ENCODE measurements around the gene CYBC1.

Gene CYBC1

GRCh38 chr17:82468692-82469091, 18.1 kb upstream of the CYBC1 start:
- H3K9me2 ChIP-seq (ENCODE audit: low read depth, low read length), result no peaks in the 10 kb centered on the region
- no peak overlapping the region for H2AFZ ChIP-seq (ENCODE audit: low read length)
- no peaks in the 10 kb centered on the region for H3K9me3 ChIP-seq (ENCODE audit: low read length)
- H3K9ac ChIP-seq (ENCODE audit: low read length), result no peak overlapping the region
- no peaks in the 10 kb centered on the region for H3K4me1 ChIP-seq (ENCODE audit: insufficient read depth, low read length, severe bottlenecking)
- no peak overlapping the region for H3K27ac ChIP-seq (ENCODE audit: low read depth, low read length, poor library complexity, severe bottlenecking)
- H4K20me1 ChIP-seq (ENCODE audit: insufficient read depth, low read length), result no peaks in the 10 kb centered on the region
- H3K4me2 ChIP-seq (ENCODE audit: low read length), result no peak overlapping the region
- no peak overlapping the region for H3K4me3 ChIP-seq (ENCODE audit: low read depth, low read length, poor library complexity, severe bottlenecking)
- no peaks in the 10 kb centered on the region for H3K27me3 ChIP-seq (ENCODE audit: insufficient read depth, low read length)
- no peaks in the 10 kb centered on the region for H3K79me2 ChIP-seq (ENCODE audit: insufficient read depth, low read length)
- TF ChIP-seq EZH2 (IDR thresholded peaks at IDR 0.05; ENCODE audit: borderline replicate concordance, low read length) (no peak), CTCF (IDR thresholded peaks at IDR 0.05; ENCODE audit: low read length) (no peak)
- H3K36me3 ChIP-seq (ENCODE audit: insufficient read depth, low read length), result peaks cover 76% of the 10 kb centered on the region
- H3F3A ChIP-seq (ENCODE audit: insufficient read depth, low read length), result no peaks in the 10 kb centered on the region

GRCh38 chr17:82465023-82465603, 14.6 kb upstream of the CYBC1 start:
- Histone ChIP-seq H3K9me3 (ENCODE audit: low read length) (no peaks in the 10 kb centered on the region), H3K4me2 (ENCODE audit: low read length) (no peak overlapping the region), H3K79me2 (ENCODE audit: insufficient read depth, low read length) (no peaks in the 10 kb centered on the region), H3K4me1 (ENCODE audit: insufficient read depth, low read length, severe bottlenecking) (no peaks in the 10 kb centered on the region), H3K9me2 (ENCODE audit: low read depth, low read length) (no peaks in the 10 kb centered on the region), H3K36me3 (ENCODE audit: insufficient read depth, low read length) (peaks cover 97% of the 10 kb centered on the region), H3K27me3 (ENCODE audit: insufficient read depth, low read length) (no peaks in the 10 kb centered on the region), H4K20me1 (ENCODE audit: insufficient read depth, low read length) (no peaks in the 10 kb centered on the region), H3K9ac (ENCODE audit: low read length) (no peak overlapping the region), H3K27ac (ENCODE audit: low read depth, low read length, poor library complexity, severe bottlenecking) (no peak overlapping the region), H2AFZ (ENCODE audit: low read length) (no peak overlapping the region), H3K4me3 (ENCODE audit: low read depth, low read length, poor library complexity, severe bottlenecking) (no peak overlapping the region), H3F3A (ENCODE audit: insufficient read depth, low read length) (no peaks in the 10 kb centered on the region)
- TF ChIP-seq CTCF (IDR thresholded peaks at IDR 0.05; ENCODE audit: low read length), result no peak
- TF ChIP-seq EZH2 (IDR thresholded peaks at IDR 0.05; ENCODE audit: borderline replicate concordance, low read length), result no peak

- H2AFZ ChIP-seq (ENCODE audit: low read length), result no peak overlapping the region
- no peaks in the 10 kb centered on the region for H4K20me1 ChIP-seq (ENCODE audit: insufficient read depth, low read length)
- no peak for TF ChIP-seq EZH2 (IDR thresholded peaks at IDR 0.05; ENCODE audit: borderline replicate concordance, low read length)
- no peak for TF ChIP-seq CTCF (IDR thresholded peaks at IDR 0.05; ENCODE audit: low read length)
- no peaks in the 10 kb centered on the region for H3K9me3 ChIP-seq (ENCODE audit: low read length)
- no peaks in the 10 kb centered on the region for H3F3A ChIP-seq (ENCODE audit: insufficient read depth, low read length)
- no peak overlapping the region for H3K27ac ChIP-seq (ENCODE audit: low read depth, low read length, poor library complexity, severe bottlenecking)
- peaks cover 3% of the 10 kb centered on the region for H3K4me1 ChIP-seq (ENCODE audit: insufficient read depth, low read length, severe bottlenecking)
- no peak overlapping the region for H3K9ac ChIP-seq (ENCODE audit: low read length)
- H3K9me2 ChIP-seq (ENCODE audit: low read depth, low read length), result no peaks in the 10 kb centered on the region
- H3K4me3 ChIP-seq (ENCODE audit: low read depth, low read length, poor library complexity, severe bottlenecking), result no peak overlapping the region
- no peaks in the 10 kb centered on the region for H3K27me3 ChIP-seq (ENCODE audit: insufficient read depth, low read length)
- peaks cover 95% of the 10 kb centered on the region for H3K36me3 ChIP-seq (ENCODE audit: insufficient read depth, low read length)
- H3K4me2 ChIP-seq (ENCODE audit: low read length), result no peak overlapping the region
- no peaks in the 10 kb centered on the region for H3K79me2 ChIP-seq (ENCODE audit: insufficient read depth, low read length)
Observed at GRCh38 chr17:82464567-82464929, 14.0 kb upstream of the CYBC1 start.

All from OCI-LY1 (cell line).